Dedifferentiated amniotic fluid mesenchymal stem cell (primary cell): Measurements from ENCODE around the gene RFFL.

Experiments
- DNase-seq: peaks from one replicate; pipeline ENCODE4 v3.0.0-alpha.2; 2016; ENCODE audit errors: extremely low spot score

Gene RFFL

GRCh38 chr17:34961093-34961911 is 102.2 kb downstream of the RFFL start, which contains the start of the genes CCT6B and ZNF830:
Gene CCT6B, minus strand, starts transcription at chr17:34961460. Its CDS starts 67 bp downstream, at chr17:34961393.
Gene ZNF830, plus strand, starts transcription at chr17:34961540. Its CDS starts 27 bp downstream, at chr17:34961567.
- DNase-seq = peak; percentile 98

DNA sequence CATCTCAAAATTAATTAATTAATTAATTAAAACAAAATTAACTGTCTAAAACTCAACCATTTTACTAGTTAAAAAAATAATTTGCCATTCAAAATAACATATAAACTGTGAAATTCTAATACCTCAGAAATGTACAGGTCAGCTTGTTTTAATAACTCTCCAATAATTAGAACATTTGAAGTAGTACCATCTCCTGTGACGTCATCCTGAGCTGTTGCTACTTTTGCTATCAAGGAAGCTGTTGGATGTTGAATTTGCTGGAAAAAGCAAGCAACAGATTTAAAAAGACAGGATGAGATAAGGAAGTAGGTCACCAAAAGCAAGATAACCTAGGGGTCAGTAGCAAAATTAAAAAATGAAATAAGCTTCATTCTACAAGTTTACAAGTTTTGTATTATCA is 105.1 kb downstream of the RFFL start:
- no peak for DNase-seq
